22Rv1 (cell line): Measurements from ENCODE around the gene SH3BP2.

ENCODE experiments used
- H3K27ac ChIP-seq: fragments of 450-650 bp; 2 replicates; pipeline ENCODE4 v1.5.1; 2017
- CTCF ChIP-seq: fragments of 450-650 bp; IDR thresholded peaks from 2 replicates; pipeline ENCODE4 v1.5.1; 2017; ENCODE audit warnings: mild to moderate bottlenecking
- ZFX ChIP-seq: fragments of 450-650 bp; IDR thresholded peaks from 2 replicates; pipeline ENCODE4 v1.6.1; 2017; ENCODE audit warnings: antibody characterized with exemption, borderline replicate concordance

The SH3BP2 gene

GRCh38 chr4:2800691-2801596 lies 8.1 kb downstream of the SH3BP2 start:
- H3K27ac ChIP-seq: no peak overlapping the region
- no peak for TF ChIP-seq ZFX
- no peak for TF ChIP-seq CTCF

GRCh38 chr4:2802618-2803531 lies 10.0 kb downstream of the SH3BP2 start:
- TF ChIP-seq ZFX: no peak
- no peak for TF ChIP-seq CTCF
- no peak overlapping the region for H3K27ac ChIP-seq

- TF ChIP-seq CTCF: no peak
- TF ChIP-seq ZFX: no peak
- H3K27ac ChIP-seq: no peak overlapping the region
Measured at GRCh38 chr4:2803624-2804448, 11.0 kb downstream of the SH3BP2 start.

GRCh38 chr4:2804449-2804972 lies 11.6 kb downstream of the SH3BP2 start:
- no peak for TF ChIP-seq CTCF
- no peak for TF ChIP-seq ZFX
- no peak overlapping the region for H3K27ac ChIP-seq

- TF ChIP-seq ZFX (no peak), CTCF (no peak)
- H3K27ac ChIP-seq: no peak overlapping the region
Measured at GRCh38 chr4:2804973-2805501, 12.2 kb downstream of the SH3BP2 start.

- no peak for TF ChIP-seq CTCF
- no peak for TF ChIP-seq ZFX
- no peak overlapping the region for H3K27ac ChIP-seq
Measured at GRCh38 chr4:2805712-2806389, 13.0 kb downstream of the SH3BP2 start.
